AG04450 (cell line): ENCODE measurements around the gene HEPHL1. TPM values are rescaled to one million over a fixed set of nuclear protein-coding genes. Genes with fewer than 3 reads are reported as not detected.

Experiments used
- CTCF ChIA-PET: fragments of 300-600, 350-600 bp; formaldehyde crosslinking; extraction: SDS; loops from one replicate; lab custom pipeline; 2022; ENCODE audit warnings: antibody characterized with exemption, inconsistent platforms; lab: Charles Lee
- POLR2A ChIA-PET: fragments of 350-600 bp; formaldehyde crosslinking; extraction: SDS; loops from one replicate; lab custom pipeline; 2021; ENCODE audit warnings: antibody characterized with exemption, inconsistent platforms; lab: Yijun Ruan, JAX
- DNase-seq: peaks from one replicate; pipeline ENCODE4 v3.0.0-alpha.2; 2011; ENCODE audit warnings: low read depth, low spot score
- H3K27ac ChIP-seq: one replicate; pipeline ENCODE4 v1.5.1; 2012; ENCODE audit warnings: low read depth, low read length, control low read depth
- H3K27me3 ChIP-seq: one replicate; pipeline ENCODE4 v1.6.0; 2012; ENCODE audit warnings: low read length; ENCODE audit not compliant: control insufficient read depth, insufficient read depth
- H3K4me3 ChIP-seq: 2 replicates; pipeline ENCODE4 v1.5.1; 2011; ENCODE audit warnings: mild to moderate bottlenecking, low read depth, low read length, control low read depth
- H3K9me3 ChIP-seq: 2 replicates; pipeline ENCODE4 v1.5.1; 2012; ENCODE audit warnings: low read length; ENCODE audit not compliant: control insufficient read depth, insufficient read depth
- CTCF ChIP-seq: IDR thresholded peaks from 2 replicates; pipeline ENCODE4 v1.5.1; 2011; ENCODE audit warnings: low read depth, low read length, control low read depth, inconsistent platforms
- polyA plus RNA-seq: library from polyadenylated mRNA; depleted of rRNA; stranded (reverse); fragments of >200 nt; gene quantifications from 2 replicates; pipeline ENCODE4 v1.2.3, GENCODE V29; 2011

HEPHL1 gene
- polyA plus RNA-seq, 1 experiment, result 0.02 TPM

- H3K9me3 ChIP-seq, result no peaks in the 10 kb centered on the region; the same call in 1 of the 2 replicates
- no peak for TF ChIP-seq CTCF
- CTCF ChIA-PET, result no interaction called here
- DNase-seq, result no peak
- POLR2A ChIA-PET, result no interaction called here
- H3K27ac ChIP-seq, result no peak overlapping the region
- H3K27me3 ChIP-seq, result no peaks in the 10 kb centered on the region
- no peak overlapping the region for H3K4me3 ChIP-seq
Observed at GRCh38 chr11:94139416-94139815, 118.3 kb downstream of the HEPHL1 start.

DNA sequence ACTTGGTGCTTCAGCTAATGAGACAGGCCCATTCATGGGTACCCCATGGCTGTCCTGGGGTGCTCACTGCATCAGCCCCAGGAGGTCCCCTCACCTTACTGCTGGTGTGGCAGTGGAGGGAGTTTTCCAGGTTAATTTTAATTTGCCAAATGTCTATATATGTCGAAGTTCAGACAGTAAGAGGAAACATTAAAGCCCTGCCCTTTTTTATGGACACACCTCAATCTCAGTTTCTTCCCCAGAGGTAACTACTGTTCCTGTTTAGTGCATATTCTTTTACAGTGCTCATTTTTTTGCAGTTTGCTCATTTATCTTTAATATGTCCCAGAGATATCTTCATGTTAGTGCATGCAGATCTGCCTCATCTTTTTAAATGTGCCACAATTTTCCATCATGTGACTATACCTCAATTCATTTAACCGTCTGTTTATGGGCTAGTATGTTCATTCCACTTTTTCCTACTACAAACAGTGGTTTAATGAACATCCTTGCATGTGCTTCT, 119.1 kb downstream of the HEPHL1 start:
- no peak overlapping the region for H3K27ac ChIP-seq
- CTCF ChIA-PET, result no interaction called here
- no peaks in the 10 kb centered on the region; the same call in 1 of the 2 replicates for H3K9me3 ChIP-seq
- TF ChIP-seq CTCF, result no peak
- no peaks in the 10 kb centered on the region for H3K27me3 ChIP-seq
- H3K4me3 ChIP-seq, result no peak overlapping the region
- no peak for DNase-seq
- POLR2A ChIA-PET, result no interaction called here

- POLR2A ChIA-PET, result no interaction called here
- no peaks in the 10 kb centered on the region; the same call in 1 of the 2 replicates for H3K9me3 ChIP-seq
- no peaks in the 10 kb centered on the region for H3K27me3 ChIP-seq
- no peak for TF ChIP-seq CTCF
- CTCF ChIA-PET, result interaction anchor here (1.0 to 2.0 kb wide), 4 partner anchors 9 to 246 kb away, joined by 4 to 8 read pairs (median 4); no protein-coding TSS in a partner anchor
- no peak overlapping the region for H3K27ac ChIP-seq
- no peak overlapping the region for H3K4me3 ChIP-seq
- no peak for DNase-seq
Observed at GRCh38 chr11:94141511-94142307, 120.6 kb downstream of the HEPHL1 start.

DNA sequence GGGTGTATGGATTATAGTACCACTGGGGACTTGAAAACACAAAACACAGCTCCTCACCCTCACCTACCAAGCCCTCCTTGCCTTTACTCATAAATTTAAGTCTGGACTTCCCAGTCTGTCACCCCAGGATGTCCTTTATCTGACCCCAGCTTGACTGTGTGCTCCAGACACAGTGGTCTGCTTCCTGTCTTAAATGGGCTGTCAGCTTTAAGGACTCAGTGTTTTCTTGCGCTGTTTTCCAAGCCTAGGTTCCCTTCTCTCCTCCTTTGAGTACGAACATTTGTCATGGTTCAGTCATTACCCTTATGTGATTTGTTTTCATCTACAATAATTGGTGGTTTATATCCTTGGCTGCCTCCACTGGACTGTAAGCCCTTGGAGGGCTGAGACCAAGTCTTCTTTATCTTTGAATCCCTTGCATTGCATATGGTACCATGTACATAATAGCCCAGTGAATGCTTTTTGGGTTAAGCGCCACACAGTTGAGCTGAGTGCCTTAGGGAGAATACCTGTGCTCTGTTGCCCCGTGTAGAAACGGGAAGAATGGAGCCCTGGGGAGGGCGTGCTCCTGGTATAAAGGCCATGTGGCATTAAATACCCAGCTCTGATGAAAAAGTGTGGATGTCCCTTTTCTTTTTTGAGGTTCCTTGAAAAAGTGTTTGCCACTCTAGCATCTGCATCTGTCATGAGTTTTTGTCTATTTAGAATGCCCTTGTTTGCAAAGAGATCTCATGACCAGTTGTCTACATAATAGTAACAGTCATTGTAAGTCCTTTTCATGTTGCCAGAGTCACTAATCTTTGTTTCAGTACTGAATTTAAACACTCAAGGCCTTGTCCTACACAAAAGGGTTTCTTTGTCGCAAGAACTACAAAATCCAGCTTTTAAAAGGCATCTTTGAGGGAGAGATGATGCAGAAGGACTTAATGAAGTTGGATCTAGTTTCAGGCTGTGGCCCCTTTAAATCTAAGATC, 121.4 kb downstream of the HEPHL1 start:
- no peak for DNase-seq
- TF ChIP-seq CTCF, result no peak
- no peak overlapping the region for H3K4me3 ChIP-seq
- H3K27ac ChIP-seq, result no peak overlapping the region
- H3K9me3 ChIP-seq, result no peaks in the 10 kb centered on the region
- ChIA-PET POLR2A (no interaction called here), CTCF (interaction anchor here (1.0 to 2.0 kb wide), 4 partner anchors 8 to 247 kb away, joined by 4 to 8 read pairs (median 4); no protein-coding TSS in a partner anchor)
- H3K27me3 ChIP-seq, result no peaks in the 10 kb centered on the region
